Activated CD4-positive, alpha-beta T cell treated with anti-CD3 and anti-CD28 coated beads for 36 hours (primary cell): Measurements from ENCODE around the gene FSTL4. TPM values are rescaled to one million over a fixed set of nuclear protein-coding genes. Genes with fewer than 3 reads are reported as not detected.
A peak's percentile ranks its signal among the peaks of the same experiment; 100 is the strongest.

Experiments used
- ATAC-seq: fragments of 200-7000 bp; cut with Tn5 transposase; one replicate; pipeline ENCODE4 v1.10.0; 2021; ENCODE audit warnings: mild to moderate bottlenecking, moderate library complexity
- CTCF ChIA-PET: fragments of 350-600 bp; sonication (Branson Sonifier 250); formaldehyde crosslinking; loops from one replicate; lab custom pipeline; 2021; ENCODE audit warnings: antibody characterized with exemption; lab: Charles Lee
- POLR2A ChIA-PET: fragments of 350-600 bp; sonication (Branson Sonifier 250); formaldehyde crosslinking; loops from one replicate; lab custom pipeline; 2021; ENCODE audit warnings: antibody characterized with exemption, inconsistent platforms; lab: Charles Lee
- DNase-seq: peaks from one replicate; pipeline ENCODE4 v3.0.0-alpha.2; 2020
- H3K27ac Mint-ChIP-seq: one replicate; pipeline ENCODE4 v1.8.0; 2021; ENCODE audit warnings: mixed read lengths
- H3K27me3 Mint-ChIP-seq: one replicate; pipeline ENCODE4 v1.8.0; 2021; ENCODE audit warnings: mixed read lengths
- H3K36me3 Mint-ChIP-seq: one replicate; pipeline ENCODE4 v1.8.0; 2021; ENCODE audit warnings: low read depth, mixed read lengths
- H3K4me1 Mint-ChIP-seq: one replicate; pipeline ENCODE4 v1.8.0; 2021; ENCODE audit warnings: mixed read lengths
- H3K4me3 Mint-ChIP-seq: one replicate; pipeline ENCODE4 v1.8.0; 2021; ENCODE audit warnings: mild to moderate bottlenecking, moderate library complexity, mixed read lengths
- H3K9me3 Mint-ChIP-seq: one replicate; pipeline ENCODE4 v1.8.0; 2021; ENCODE audit warnings: low read depth, mixed read lengths
- intact Hi-C, 2 experiments: fragments of 100-400 bp; cut with DNase I in 1 of 2; cut with micrococcal nuclease in 1 of 2; formaldehyde crosslinking; loops; one replicate each; pipeline versions ENCODE4 v1.14.2 to v1.15.1; 2022 to 2024; cut with DNase I, micrococcal nuclease
- total RNA-seq, 2 experiments: library from RNA; stranded (reverse); gene quantifications; one replicate each; pipeline ENCODE4 v1.2.3, GENCODE V29; 2021

Gene FSTL4
- total RNA-seq, 2 experiments from 2014 or later: not detected

- H3K4me3 Mint-ChIP-seq: no peak overlapping the region
- ChIA-PET POLR2A (no interaction called here), CTCF (no interaction called here)
- peaks cover 4% of the 10 kb centered on the region for H3K4me1 Mint-ChIP-seq
- intact Hi-C loops: no loop called here
- no peak overlapping the region for H3K27ac Mint-ChIP-seq
- H3K36me3 Mint-ChIP-seq: no peaks in the 10 kb centered on the region
- DNase-seq: no peak
- H3K27me3 Mint-ChIP-seq: peaks cover 3% of the 10 kb centered on the region
- H3K9me3 Mint-ChIP-seq: no peaks in the 10 kb centered on the region
- peak; percentile 39 for ATAC-seq
Observed at GRCh38 chr5:133467335-133467779, 145.0 kb downstream of the FSTL4 start.

GRCh38 chr5:133466556-133467334 is 145.6 kb downstream of the FSTL4 start:
- CTCF ChIA-PET: no interaction called here
- intact Hi-C loops: no loop called here
- Mint-ChIP-seq H3K9me3 (no peaks in the 10 kb centered on the region), H3K36me3 (no peaks in the 10 kb centered on the region), H3K4me3 (no peak overlapping the region), H3K4me1 (peaks cover 4% of the 10 kb centered on the region), H3K27ac (no peak overlapping the region), H3K27me3 (peaks cover 1% of the 10 kb centered on the region)
- POLR2A ChIA-PET: no interaction called here
- peak; percentile 33 for ATAC-seq
- DNase-seq: no peak

- H3K4me3 Mint-ChIP-seq: no peak overlapping the region
- H3K4me1 Mint-ChIP-seq: peaks cover 4% of the 10 kb centered on the region
- no peaks in the 10 kb centered on the region for H3K27me3 Mint-ChIP-seq
- no peak overlapping the region for H3K27ac Mint-ChIP-seq
- ChIA-PET CTCF (no interaction called here), POLR2A (no interaction called here)
- H3K36me3 Mint-ChIP-seq: no peaks in the 10 kb centered on the region
- intact Hi-C loops: loop anchor here in 1 of 2 experiments (5.0 kb wide), 1 partner anchor 97 kb away; no protein-coding TSS in a partner anchor
- no peak for ATAC-seq
- no peaks in the 10 kb centered on the region for H3K9me3 Mint-ChIP-seq
- DNase-seq: no peak
Observed at GRCh38 chr5:133464013-133464412, 148.3 kb downstream of the FSTL4 start.

- Mint-ChIP-seq H3K9me3 (no peaks in the 10 kb centered on the region), H3K4me3 (no peak overlapping the region), H3K4me1 (peaks cover 8% of the 10 kb centered on the region), H3K27ac (no peak overlapping the region), H3K27me3 (no peaks in the 10 kb centered on the region), H3K36me3 (no peaks in the 10 kb centered on the region)
- ATAC-seq (no peak), DNase-seq (no peak)
- POLR2A ChIA-PET: no interaction called here
- CTCF ChIA-PET: interaction anchor here (0.9 to 1.5 kb wide), 3 partner anchors 36 to 46 kb away, joined by 3 to 5 read pairs (median 4); no protein-coding TSS in a partner anchor
- intact Hi-C loops: loop anchor here in 1 of 2 experiments (5.0 kb wide), 1 partner anchor 95 kb away; no protein-coding TSS in a partner anchor
Observed at GRCh38 chr5:133461796-133462516, 150.4 kb downstream of the FSTL4 start.

GRCh38 chr5:133460172-133460758 is 152.1 kb downstream of the FSTL4 start:
- peak; percentile 74 for DNase-seq
- H3K36me3 Mint-ChIP-seq: no peaks in the 10 kb centered on the region
- H3K27ac Mint-ChIP-seq: no peak overlapping the region
- ATAC-seq: peak; percentile 49
- POLR2A ChIA-PET: no interaction called here
- no peaks in the 10 kb centered on the region for H3K9me3 Mint-ChIP-seq
- no peaks in the 10 kb centered on the region for H3K27me3 Mint-ChIP-seq
- intact Hi-C loops: loop anchor here (1.0 to 5.0 kb wide), 3 partner anchors 36 to 349 kb away; no protein-coding TSS in a partner anchor
- H3K4me3 Mint-ChIP-seq: no peak overlapping the region
- H3K4me1 Mint-ChIP-seq: peaks cover 4% of the 10 kb centered on the region
- CTCF ChIA-PET: interaction anchor here (0.7 to 1.8 kb wide), 7 partner anchors 9 to 931 kb away, joined by 3 to 5 read pairs (median 3); no protein-coding TSS in a partner anchor

GRCh38 chr5:133459474-133460160 is 152.7 kb downstream of the FSTL4 start:
- POLR2A ChIA-PET: no interaction called here
- CTCF ChIA-PET: interaction anchor here (0.7 to 1.8 kb wide), 4 partner anchors 18 to 931 kb away, joined by 3 to 5 read pairs (median 4); no protein-coding TSS in a partner anchor
- no peaks in the 10 kb centered on the region for H3K9me3 Mint-ChIP-seq
- H3K4me3 Mint-ChIP-seq: no peak overlapping the region
- no peaks in the 10 kb centered on the region for H3K27me3 Mint-ChIP-seq
- intact Hi-C loops: loop anchor here (1.0 to 5.0 kb wide), 4 partner anchors 35 to 348 kb away; no protein-coding TSS in a partner anchor
- no peak overlapping the region for H3K27ac Mint-ChIP-seq
- no peaks in the 10 kb centered on the region for H3K36me3 Mint-ChIP-seq
- peaks cover 4% of the 10 kb centered on the region for H3K4me1 Mint-ChIP-seq
- ATAC-seq: no peak
- no peak for DNase-seq

- no peak for ATAC-seq
- no peaks in the 10 kb centered on the region for H3K9me3 Mint-ChIP-seq
- ChIA-PET CTCF (no interaction called here), POLR2A (no interaction called here)
- DNase-seq: no peak
- peaks cover 4% of the 10 kb centered on the region for H3K4me1 Mint-ChIP-seq
- H3K4me3 Mint-ChIP-seq: no peak overlapping the region
- no peaks in the 10 kb centered on the region for H3K36me3 Mint-ChIP-seq
- H3K27me3 Mint-ChIP-seq: no peaks in the 10 kb centered on the region
- H3K27ac Mint-ChIP-seq: no peak overlapping the region
- intact Hi-C loops: loop anchor here in 1 of 2 experiments (2.0 kb wide), 1 partner anchor 34 kb away; no protein-coding TSS in a partner anchor
Observed at GRCh38 chr5:133458435-133458834, 153.9 kb downstream of the FSTL4 start.

GRCh38 chr5:133457439-133458355 is 154.6 kb downstream of the FSTL4 start:
- H3K27me3 Mint-ChIP-seq: no peaks in the 10 kb centered on the region
- POLR2A ChIA-PET: no interaction called here
- H3K9me3 Mint-ChIP-seq: no peaks in the 10 kb centered on the region
- no peak overlapping the region for H3K4me3 Mint-ChIP-seq
- DNase-seq (no peak), ATAC-seq (no peak)
- peaks cover 4% of the 10 kb centered on the region for H3K4me1 Mint-ChIP-seq
- intact Hi-C loops: loop anchor here in 1 of 2 experiments (2.0 kb wide), 1 partner anchor 33 kb away; no protein-coding TSS in a partner anchor
- no peak overlapping the region for H3K27ac Mint-ChIP-seq
- CTCF ChIA-PET: interaction anchor here (1.3 kb wide), 1 partner anchor 16 kb away, joined by 3 read pairs; no protein-coding TSS in a partner anchor
- H3K36me3 Mint-ChIP-seq: no peaks in the 10 kb centered on the region

- Mint-ChIP-seq H3K4me1 (peaks cover 4% of the 10 kb centered on the region), H3K4me3 (no peak overlapping the region), H3K36me3 (no peaks in the 10 kb centered on the region), H3K9me3 (no peaks in the 10 kb centered on the region), H3K27ac (no peak overlapping the region), H3K27me3 (no peaks in the 10 kb centered on the region)
- ChIA-PET CTCF (interaction anchor here (0.7 to 1.3 kb wide), 2 partner anchors 14 to 15 kb away, joined by 3 read pairs; no protein-coding TSS in a partner anchor), POLR2A (interaction anchor here (0.6 kb wide), 1 partner anchor 78 kb away, joined by 3 read pairs; no protein-coding TSS in a partner anchor)
- ATAC-seq (no peak), DNase-seq (no peak)
- intact Hi-C loops: no loop called here
Observed at GRCh38 chr5:133456933-133457402, 155.4 kb downstream of the FSTL4 start.

GRCh38 chr5:133455676-133456075 is 156.7 kb downstream of the FSTL4 start:
- DNase-seq (no peak), ATAC-seq (no peak)
- CTCF ChIA-PET: no interaction called here
- Mint-ChIP-seq H3K27me3 (no peaks in the 10 kb centered on the region), H3K36me3 (no peaks in the 10 kb centered on the region), H3K4me1 (peaks cover 4% of the 10 kb centered on the region), H3K4me3 (no peak overlapping the region), H3K9me3 (no peaks in the 10 kb centered on the region), H3K27ac (no peak overlapping the region)
- intact Hi-C loops: no loop called here
- POLR2A ChIA-PET: no interaction called here
